Tibial nerve (tissue), 3 donors: ENCODE data around the gene MAPKAP1.

Source experiments
- POLR2A ChIP-seq, 2 donors: fragments of 450-650 bp; IDR thresholded peaks; one replicate each; pipeline ENCODE4 v1.6.1; 2017; ENCODE audit warnings: antibody characterized with exemption in 2 of 2, mild to moderate bottlenecking in 2 of 2, moderate library complexity in 2 of 2
- TF ChIP-seq, protein P1 (sequence below), 5 experiments: fragments of 200-600 bp in 3 of 5; fragments of 450-650 bp in 2 of 5; sonication (generic) in 3 of 5; IDR thresholded peaks; one replicate each; pipeline ENCODE4 v1.5.1; 2016 to 2019; ENCODE audit warnings: antibody characterized with exemption in 5 of 5, mild to moderate bottlenecking in 3 of 5, moderate library complexity in 2 of 5

GRCh38 chr9:125434986-125435775 is 271.8 kb downstream of the MAPKAP1 start:
- TF ChIP-seq, protein P1, sequence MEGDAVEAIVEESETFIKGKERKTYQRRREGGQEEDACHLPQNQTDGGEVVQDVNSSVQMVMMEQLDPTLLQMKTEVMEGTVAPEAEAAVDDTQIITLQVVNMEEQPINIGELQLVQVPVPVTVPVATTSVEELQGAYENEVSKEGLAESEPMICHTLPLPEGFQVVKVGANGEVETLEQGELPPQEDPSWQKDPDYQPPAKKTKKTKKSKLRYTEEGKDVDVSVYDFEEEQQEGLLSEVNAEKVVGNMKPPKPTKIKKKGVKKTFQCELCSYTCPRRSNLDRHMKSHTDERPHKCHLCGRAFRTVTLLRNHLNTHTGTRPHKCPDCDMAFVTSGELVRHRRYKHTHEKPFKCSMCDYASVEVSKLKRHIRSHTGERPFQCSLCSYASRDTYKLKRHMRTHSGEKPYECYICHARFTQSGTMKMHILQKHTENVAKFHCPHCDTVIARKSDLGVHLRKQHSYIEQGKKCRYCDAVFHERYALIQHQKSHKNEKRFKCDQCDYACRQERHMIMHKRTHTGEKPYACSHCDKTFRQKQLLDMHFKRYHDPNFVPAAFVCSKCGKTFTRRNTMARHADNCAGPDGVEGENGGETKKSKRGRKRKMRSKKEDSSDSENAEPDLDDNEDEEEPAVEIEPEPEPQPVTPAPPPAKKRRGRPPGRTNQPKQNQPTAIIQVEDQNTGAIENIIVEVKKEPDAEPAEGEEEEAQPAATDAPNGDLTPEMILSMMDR (IDR thresholded peaks at IDR 0.05): no peak
- TF ChIP-seq POLR2A (IDR thresholded peaks at IDR 0.05): no peak
